Choroid plexus epithelial cell (primary cell): ENCODE data around the gene LCLAT1.

ENCODE experiments used
- DNase-seq: peaks from one replicate; pipeline ENCODE4 v3.0.0-alpha.2; 2010; ENCODE audit warnings: low read depth
- H3K4me3 ChIP-seq: 2 replicates; pipeline ENCODE4 v1.5.1; 2011; ENCODE audit warnings: low read depth, mild to moderate bottlenecking, control low read depth, low read length, moderate library complexity
- CTCF ChIP-seq: conservative IDR thresholded peaks from 2 replicates; pipeline ENCODE4 v1.5.1; 2011; ENCODE audit warnings: low read depth, mild to moderate bottlenecking, control low read depth, inconsistent platforms, low read length, moderate library complexity

LCLAT1 gene

GRCh38 chr2:30545875-30546274, 98.8 kb downstream of the LCLAT1 start:
- TF ChIP-seq CTCF = no peak
- H3K4me3 ChIP-seq = no peak overlapping the region
- DNase-seq = no peak

- TF ChIP-seq CTCF = no peak
- no peak overlapping the region for H3K4me3 ChIP-seq
- DNase-seq = no peak
These were observed 101.3 kb downstream of the LCLAT1 start for GRCh38 chr2:30548386-30548785.

- no peak overlapping the region for H3K4me3 ChIP-seq
- no peak for DNase-seq
- TF ChIP-seq CTCF = no peak
These were observed 102.0 kb downstream of the LCLAT1 start for GRCh38 chr2:30549096-30549495.

- DNase-seq = no peak
- H3K4me3 ChIP-seq = no peak overlapping the region
- TF ChIP-seq CTCF = no peak
These were observed 112.7 kb downstream of the LCLAT1 start for GRCh38 chr2:30559544-30560275.

GRCh38 chr2:30561349-30561748, 114.3 kb downstream of the LCLAT1 start:
- DNase-seq = peak; percentile 1
- H3K4me3 ChIP-seq = no peak overlapping the region
- TF ChIP-seq CTCF = no peak

- TF ChIP-seq CTCF = no peak
- no peak overlapping the region for H3K4me3 ChIP-seq
- no peak for DNase-seq
These were observed 118.9 kb downstream of the LCLAT1 start for GRCh38 chr2:30565851-30566358.

GRCh38 chr2:30566631-30567030, 119.6 kb downstream of the LCLAT1 start:
- no peak overlapping the region for H3K4me3 ChIP-seq
- DNase-seq = no peak
- TF ChIP-seq CTCF = no peak
